Epithelial cell of esophagus (primary cell): ENCODE measurements around the gene NR3C2.

Source experiments
- DNase-seq: peaks from one replicate; pipeline ENCODE4 v3.0.0; 2010; ENCODE audit warnings: low read depth
- H3K4me3 ChIP-seq: 2 replicates; pipeline ENCODE4 v1.5.1; 2011; ENCODE audit warnings: mild to moderate bottlenecking, low read length, control low read depth
- TF ChIP-seq, protein P1 (sequence below): IDR thresholded peaks from 2 replicates; pipeline ENCODE4 v1.5.1; 2011; ENCODE audit warnings: low read depth, mild to moderate bottlenecking, low read length, control low read depth, inconsistent platforms; ENCODE audit not compliant: insufficient read depth; ENCODE audit errors: missing control alignments

NR3C2 gene

DNA sequence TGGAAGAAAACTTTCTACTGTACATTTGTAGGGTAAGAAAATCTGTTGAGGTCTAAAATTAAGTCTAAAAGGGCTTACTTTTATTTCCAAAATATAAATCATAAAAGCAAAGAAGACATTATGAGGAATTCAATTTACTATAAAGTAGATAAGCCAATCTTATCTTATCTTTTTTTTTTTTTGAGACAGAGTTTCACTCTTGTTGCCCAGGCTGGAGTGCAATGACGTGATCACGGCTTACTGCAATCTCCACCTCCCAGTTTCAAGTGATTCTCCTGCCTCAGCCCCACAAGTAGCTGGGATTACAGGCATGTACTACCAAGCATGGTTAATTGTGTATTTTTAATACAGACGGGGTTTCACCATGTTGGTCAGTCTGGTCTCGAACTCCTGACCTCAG lies 166.9 kb downstream of the NR3C2 start:
- no peak for DNase-seq
- TF ChIP-seq, protein P1, sequence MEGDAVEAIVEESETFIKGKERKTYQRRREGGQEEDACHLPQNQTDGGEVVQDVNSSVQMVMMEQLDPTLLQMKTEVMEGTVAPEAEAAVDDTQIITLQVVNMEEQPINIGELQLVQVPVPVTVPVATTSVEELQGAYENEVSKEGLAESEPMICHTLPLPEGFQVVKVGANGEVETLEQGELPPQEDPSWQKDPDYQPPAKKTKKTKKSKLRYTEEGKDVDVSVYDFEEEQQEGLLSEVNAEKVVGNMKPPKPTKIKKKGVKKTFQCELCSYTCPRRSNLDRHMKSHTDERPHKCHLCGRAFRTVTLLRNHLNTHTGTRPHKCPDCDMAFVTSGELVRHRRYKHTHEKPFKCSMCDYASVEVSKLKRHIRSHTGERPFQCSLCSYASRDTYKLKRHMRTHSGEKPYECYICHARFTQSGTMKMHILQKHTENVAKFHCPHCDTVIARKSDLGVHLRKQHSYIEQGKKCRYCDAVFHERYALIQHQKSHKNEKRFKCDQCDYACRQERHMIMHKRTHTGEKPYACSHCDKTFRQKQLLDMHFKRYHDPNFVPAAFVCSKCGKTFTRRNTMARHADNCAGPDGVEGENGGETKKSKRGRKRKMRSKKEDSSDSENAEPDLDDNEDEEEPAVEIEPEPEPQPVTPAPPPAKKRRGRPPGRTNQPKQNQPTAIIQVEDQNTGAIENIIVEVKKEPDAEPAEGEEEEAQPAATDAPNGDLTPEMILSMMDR, result no peak
- no peak overlapping the region for H3K4me3 ChIP-seq

DNA sequence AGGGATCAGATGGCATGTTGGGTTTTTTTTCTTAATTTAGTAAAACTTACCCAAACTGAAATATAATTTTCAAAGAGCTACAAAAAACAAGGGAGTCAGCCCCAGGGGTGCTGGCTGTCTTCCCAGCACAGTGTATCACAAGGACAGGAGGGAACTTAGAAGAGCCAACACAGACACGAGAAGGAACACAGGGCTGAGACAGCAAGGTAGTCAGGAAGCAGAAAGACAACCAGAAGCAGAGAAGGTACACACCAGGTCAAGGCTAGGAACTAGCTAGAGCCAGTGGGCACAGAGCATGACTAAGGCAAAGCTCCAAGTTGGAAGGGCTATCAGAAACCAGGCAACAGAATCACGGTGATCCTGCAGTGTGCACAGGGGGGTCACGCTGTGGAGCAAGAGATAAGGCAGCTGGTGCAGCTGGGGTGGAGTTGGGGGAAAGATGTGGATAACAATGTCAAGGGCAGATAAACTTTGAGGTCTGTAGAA lies 168.7 kb downstream of the NR3C2 start:
- TF ChIP-seq, protein P1, result no peak
- H3K4me3 ChIP-seq, result no peak overlapping the region
- no peak for DNase-seq

DNA sequence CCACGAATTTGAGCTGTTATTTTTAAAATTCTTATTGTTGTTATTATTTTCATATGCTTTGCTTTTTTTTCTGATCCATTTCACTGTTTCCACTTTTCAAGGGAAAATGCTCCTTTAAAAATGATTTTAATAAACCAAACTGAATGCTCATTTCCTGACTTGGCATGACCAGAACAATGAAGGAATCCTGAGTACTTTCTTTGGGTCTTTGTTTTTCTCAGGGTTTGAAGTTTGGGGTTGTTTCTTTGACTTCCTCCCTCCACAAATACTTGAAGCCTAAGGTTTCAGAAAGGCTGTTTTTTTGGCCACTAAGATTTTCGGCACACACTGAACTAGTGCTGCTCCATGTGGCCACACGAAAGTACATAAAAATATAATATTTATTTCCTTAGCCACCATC lies 171.0 kb downstream of the NR3C2 start:
- TF ChIP-seq, protein P1, result no peak
- DNase-seq, result no peak

DNA sequence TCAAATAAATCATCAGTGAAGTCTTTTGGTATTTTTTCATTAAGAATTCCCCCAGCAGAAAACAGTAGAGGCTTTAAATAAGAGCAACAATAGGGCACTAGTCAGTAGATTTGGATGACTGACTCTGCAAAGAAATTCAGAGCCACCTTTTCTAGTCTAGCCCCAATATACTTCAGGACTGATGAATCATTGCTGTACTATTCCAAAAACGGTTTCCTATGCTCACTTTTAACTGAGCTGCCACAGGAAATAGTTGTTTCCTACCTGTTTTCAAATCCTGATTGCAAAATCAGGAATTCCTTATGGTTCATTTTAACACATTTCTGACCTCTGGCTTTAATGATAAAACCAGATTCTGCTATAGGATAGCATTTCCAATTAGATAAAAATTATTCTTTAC lies 171.6 kb downstream of the NR3C2 start:
- no peak overlapping the region for H3K4me3 ChIP-seq
- DNase-seq, result peak; percentile 18
- TF ChIP-seq, protein P1, result no peak

More for the DNA sequence above, 171.0 kb downstream of the NR3C2 start:
- no peak overlapping the region for H3K4me3 ChIP-seq

DNA sequence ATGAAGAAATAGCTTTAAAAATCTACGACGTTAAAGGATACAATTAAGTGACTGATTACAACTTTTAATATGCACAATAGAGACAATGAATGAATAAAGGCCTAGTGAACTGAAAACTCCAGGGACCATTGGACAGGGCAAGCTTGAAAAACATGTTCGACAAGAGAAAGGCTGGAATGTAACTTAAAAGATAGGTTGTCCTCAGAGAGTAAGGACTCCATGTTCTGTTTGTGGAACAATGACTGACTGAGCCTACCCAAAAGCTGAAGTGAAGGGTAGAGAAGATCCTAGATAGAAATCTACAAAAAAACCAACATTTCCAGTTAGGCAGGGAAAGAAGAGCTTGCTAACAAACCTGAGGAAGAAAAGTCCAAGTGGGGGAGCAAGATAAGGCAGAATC lies 173.4 kb downstream of the NR3C2 start:
- H3K4me3 ChIP-seq, result no peak overlapping the region
- DNase-seq, result peak; percentile 4
- TF ChIP-seq, protein P1, result no peak

DNA sequence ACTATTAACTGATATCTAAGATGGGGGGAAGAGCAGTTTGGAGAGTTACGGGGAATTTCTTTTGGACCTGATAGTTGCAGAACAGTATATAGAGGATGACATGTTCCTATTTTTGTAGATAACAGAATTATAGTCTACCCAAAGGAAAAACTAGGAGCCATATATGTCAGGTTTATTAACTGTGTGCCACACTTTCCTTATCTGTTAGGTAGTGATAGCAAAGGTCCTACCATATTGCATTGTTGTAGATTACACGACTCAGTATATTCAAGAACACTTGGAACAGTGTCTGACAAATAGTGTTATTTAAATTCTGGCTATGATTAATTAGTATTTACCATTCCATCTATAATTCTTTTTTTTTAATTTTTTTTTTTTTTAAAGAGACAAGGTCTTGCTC lies 175.3 kb downstream of the NR3C2 start:
- H3K4me3 ChIP-seq, result no peak overlapping the region
- TF ChIP-seq, protein P1, result no peak
- no peak for DNase-seq

DNA sequence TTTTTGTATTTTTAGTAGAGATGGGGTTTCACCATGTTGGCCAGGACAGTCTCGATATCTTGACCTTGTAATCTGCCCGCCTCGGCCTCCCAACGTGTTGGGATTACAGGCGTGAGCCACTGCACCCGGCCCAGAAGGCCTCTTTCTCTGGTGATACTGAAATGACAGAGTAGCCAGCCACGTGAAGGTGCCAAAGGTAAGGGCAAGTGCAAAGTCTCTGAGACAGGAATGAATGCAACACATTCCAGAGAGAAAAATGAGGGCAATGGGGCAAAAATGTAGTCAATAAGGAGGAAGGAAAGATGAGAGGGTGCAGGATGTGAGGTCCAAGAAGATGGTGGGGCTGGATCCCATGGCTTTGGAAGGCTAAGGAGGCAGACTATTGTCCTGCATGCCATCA lies 176.0 kb downstream of the NR3C2 start:
- TF ChIP-seq, protein P1, result no peak
- no peak for DNase-seq
- H3K4me3 ChIP-seq, result no peak overlapping the region
